H1 (cell line): ENCODE data around the gene CSNK1D. TPM values are rescaled to one million over a fixed set of nuclear protein-coding genes. Genes with fewer than 3 reads are reported as not detected.

Source experiments
- CTCF ChIA-PET: fragments of 300-600 bp; sonication (Branson Sonifier 250); formaldehyde crosslinking; loops from one replicate; lab custom pipeline; 2021; ENCODE audit not compliant: partially characterized antibody; lab: Charles Lee
- POLR2A ChIA-PET: fragments of 300-600 bp; sonication (Branson Sonifier 250); formaldehyde crosslinking; loops from one replicate; lab custom pipeline; 2021; ENCODE audit warnings: inconsistent platforms; ENCODE audit not compliant: partially characterized antibody; lab: Charles Lee
- DNase-seq, 2 experiments: peaks; one replicate each; pipeline versions ENCODE4 v3.0.0 to v3.0.0-alpha.2; 2010 to 2022; ENCODE audit warnings: low spot score in 2 of 2, low read depth in 1 of 2, mixed read lengths in 1 of 2
- FAIRE-seq: peaks from 2 replicates; lab custom pipeline; 2011; peaks lifted over from hg19 to GRCh38; lab: Jason Lieb, UNC
- H2AFZ ChIP-seq: 2 replicates; pipeline ENCODE4 v1.8.1; 2012; ENCODE audit warnings: low read length, inconsistent platforms
- H2AK5ac ChIP-seq: 2 replicates; pipeline ENCODE4 v1.6.1; 2013; ENCODE audit warnings: low read depth, low read length
- H2BK120ac ChIP-seq: replicated peaks from 2 replicates; pipeline ENCODE3; 2013; ENCODE audit warnings: low read depth, low read length, inconsistent platforms
- H2BK12ac ChIP-seq: 2 replicates; pipeline ENCODE4 v1.6.1; 2013; ENCODE audit warnings: low read depth, low read length
- H2BK15ac ChIP-seq: 2 replicates; pipeline ENCODE4 v1.6.1; 2013; ENCODE audit warnings: low read length
- H2BK20ac ChIP-seq: 2 replicates; pipeline ENCODE4 v1.6.1; 2013; ENCODE audit warnings: low read length
- H2BK5ac ChIP-seq: 2 replicates; pipeline ENCODE4 v1.6.1; 2013; ENCODE audit warnings: low read depth, low read length
- H3K14ac ChIP-seq: 2 replicates; pipeline ENCODE4 v1.6.1; 2013; ENCODE audit warnings: inconsistent platforms; ENCODE audit not compliant: insufficient read length
- H3K18ac ChIP-seq: 2 replicates; pipeline ENCODE4 v1.6.1; 2013; ENCODE audit warnings: low read length; ENCODE audit errors: extremely low read depth
- H3K23ac ChIP-seq: 2 replicates; pipeline ENCODE4 v1.6.1; 2013; ENCODE audit warnings: inconsistent platforms; ENCODE audit not compliant: insufficient read length
- H3K23me2 ChIP-seq: 2 replicates; pipeline ENCODE4 v1.6.1; 2013; ENCODE audit warnings: low read depth, low read length
- H3K27ac ChIP-seq: 2 replicates; pipeline ENCODE4 v1.6.1; 2011; ENCODE audit warnings: low read depth, low read length, inconsistent platforms
- H3K27me3 ChIP-seq, 4 experiments: replicated peaks in 1 of 4; 1 replicate in 1 of 4; 2 replicates in 3 of 4; pipeline versions ENCODE4 v1.6.1 to v1.8.1; 2011 to 2013; ENCODE audit warnings: low read length in 3 of 4, mild to moderate bottlenecking in 3 of 4, inconsistent platforms in 2 of 4, mixed read lengths in 2 of 4, moderate library complexity in 1 of 4; ENCODE audit not compliant: control insufficient read depth in 3 of 4, insufficient read depth in 3 of 4; ENCODE audit errors: extremely low read depth in 1 of 4
- H3K36me3 ChIP-seq, 4 experiments: 2 replicates each; pipeline versions ENCODE4 v1.6.1 to v1.8.1; 2011 to 2013; ENCODE audit warnings: mild to moderate bottlenecking in 4 of 4, low read length in 3 of 4, moderate library complexity in 2 of 4, control low read depth in 1 of 4, inconsistent platforms in 1 of 4; ENCODE audit not compliant: insufficient read depth in 4 of 4, control insufficient read depth in 2 of 4
- H3K4ac ChIP-seq: replicated peaks from 2 replicates; pipeline ENCODE3; 2013; ENCODE audit warnings: low read length, low read depth, mixed read lengths, inconsistent platforms; ENCODE audit not compliant: insufficient read length
- H3K4me1 ChIP-seq, 4 experiments: replicated peaks in 1 of 4; 1 replicate in 1 of 4; 2 replicates in 3 of 4; pipeline versions ENCODE4 v1.6.1 to v1.8.1; 2011 to 2013; ENCODE audit warnings: low read length in 3 of 4, inconsistent platforms in 2 of 4, mixed read lengths in 1 of 4; ENCODE audit not compliant: insufficient read depth in 4 of 4, control insufficient read depth in 3 of 4
- H3K4me2 ChIP-seq, 2 experiments: 2 replicates each; pipeline versions ENCODE4 v1.6.1 to v1.8.1; 2011 to 2013; ENCODE audit warnings: low read depth in 2 of 2, low read length in 2 of 2, control low read depth in 1 of 2, inconsistent platforms in 1 of 2, mild to moderate bottlenecking in 1 of 2; ENCODE audit not compliant: insufficient read depth in 1 of 2
- H3K4me3 ChIP-seq, 4 experiments: fragments of 200-600, 300-600 bp in 1 of 4; sonication (generic), shearing (Covaris generic), sonication (Bioruptor Twin) in 1 of 4; 2 replicates each; pipeline versions ENCODE4 v1.5.1 to v1.8.1; 2011 to 2016; ENCODE audit warnings: low read length in 4 of 4, low read depth in 3 of 4, control low read depth in 2 of 4, inconsistent platforms in 2 of 4, mild to moderate bottlenecking in 2 of 4, mixed read lengths in 1 of 4, moderate library complexity in 1 of 4; ENCODE audit not compliant: insufficient read depth in 2 of 4; ENCODE audit errors: extremely low read depth in 1 of 4
- H3K56ac ChIP-seq: replicated peaks from 2 replicates; pipeline ENCODE3; 2013; ENCODE audit warnings: low read depth, mild to moderate bottlenecking, mixed read lengths, low read length, inconsistent platforms; ENCODE audit not compliant: insufficient read length
- H3K79me1 ChIP-seq: 2 replicates; pipeline ENCODE4 v1.6.1; 2013; ENCODE audit warnings: low read depth, low read length, control low read depth
- H3K79me2 ChIP-seq, 2 experiments: 2 replicates each; pipeline versions ENCODE4 v1.6.1 to v1.8.1; 2012 to 2013; ENCODE audit warnings: low read length in 2 of 2, mild to moderate bottlenecking in 2 of 2, inconsistent platforms in 1 of 2; ENCODE audit not compliant: insufficient read depth in 2 of 2, control insufficient read depth in 1 of 2
- H3K9ac ChIP-seq, 4 experiments: replicated peaks in 1 of 4; 1 replicate in 1 of 4; 2 replicates in 3 of 4; pipeline versions ENCODE4 v1.6.1 to v1.8.1; 2011 to 2013; ENCODE audit warnings: low read depth in 3 of 4, low read length in 3 of 4, control low read depth in 2 of 4, mild to moderate bottlenecking in 2 of 4, moderate library complexity in 2 of 4, inconsistent platforms in 1 of 4; ENCODE audit errors: extremely low read depth in 1 of 4
- H3K9me3 ChIP-seq, 2 experiments: 2 replicates each; pipeline versions ENCODE4 v1.6.1 to v1.8.1; 2012 to 2013; ENCODE audit warnings: mild to moderate bottlenecking in 2 of 2, moderate library complexity in 2 of 2, control low read depth in 1 of 2, inconsistent platforms in 1 of 2, low read depth in 1 of 2, low read length in 1 of 2, mixed read lengths in 1 of 2; ENCODE audit not compliant: insufficient read depth in 2 of 2
- H4K20me1 ChIP-seq, 2 experiments: replicated peaks in 1 of 2; 2 replicates each; pipeline versions ENCODE3 to v1.8.1; 2011 to 2013; ENCODE audit warnings: inconsistent platforms in 2 of 2, low read length in 2 of 2, mild to moderate bottlenecking in 1 of 2; ENCODE audit not compliant: insufficient read depth in 2 of 2, control insufficient read depth in 1 of 2
- H4K5ac ChIP-seq: 2 replicates; pipeline ENCODE4 v1.6.1; 2013; ENCODE audit warnings: low read length, low read depth, mixed read lengths, inconsistent platforms; ENCODE audit not compliant: insufficient read length
- H4K8ac ChIP-seq: 2 replicates; pipeline ENCODE4 v1.8.0; 2013; ENCODE audit warnings: mild to moderate bottlenecking, moderate library complexity, low read length, inconsistent platforms; ENCODE audit not compliant: insufficient read depth; ENCODE audit errors: extremely low read depth
- H4K91ac ChIP-seq: replicated peaks from 2 replicates; pipeline ENCODE3; 2013; ENCODE audit warnings: low read length, mixed read lengths, inconsistent platforms; ENCODE audit not compliant: insufficient read length
- CBX8 ChIP-seq: fragments of 300-800, 300-1000 bp; sonication (generic); IDR thresholded peaks from 2 replicates; pipeline ENCODE4 v1.7.1; 2016; ENCODE audit warnings: low read depth, low read length, borderline replicate concordance
- CREB1 ChIP-seq: IDR thresholded peaks from 2 replicates; pipeline ENCODE4 v1.6.1; 2012; ENCODE audit warnings: inconsistent platforms
- EGR1 ChIP-seq: IDR thresholded peaks from 2 replicates; pipeline ENCODE4 v1.6.1; 2011; ENCODE audit warnings: low read depth, low read length, borderline replicate concordance
- EZH2 ChIP-seq: fragments of 200-600 bp; sonication (generic); IDR thresholded peaks from 2 replicates; pipeline ENCODE4 v1.7.1; 2012; ENCODE audit warnings: low read depth, mild to moderate bottlenecking, moderate library complexity, low read length, inconsistent platforms; ENCODE audit not compliant: severe bottlenecking
- KDM5A ChIP-seq: fragments of 200-600 bp; IDR thresholded peaks from 2 replicates; pipeline ENCODE4 v1.7.1; 2012; ENCODE audit warnings: mild to moderate bottlenecking, low read length, inconsistent platforms, mixed read lengths
- RAD21 ChIP-seq, 2 experiments: IDR thresholded peaks in 1 of 2; conservative IDR thresholded peaks in 1 of 2; 2 replicates each; pipeline ENCODE4 v1.6.1; 2011; ENCODE audit warnings: low read depth in 2 of 2, low read length in 2 of 2, improper control_type of control experiment in 1 of 2, inconsistent platforms in 1 of 2, mild to moderate bottlenecking in 1 of 2, moderate library complexity in 1 of 2
- SP1 ChIP-seq: IDR thresholded peaks from 2 replicates; pipeline ENCODE4 v1.6.1; 2011; ENCODE audit warnings: low read depth, low read length
- TBP ChIP-seq: IDR thresholded peaks from 2 replicates; pipeline ENCODE4 v1.6.1; 2011; ENCODE audit warnings: low read depth, low read length, improper control_type of control experiment
- USF2 ChIP-seq: IDR thresholded peaks from 2 replicates; pipeline ENCODE4 v1.6.1; 2011; ENCODE audit warnings: low read length, improper control_type of control experiment
- WGBS, 2 experiments: shearing (Covaris generic) in 1 of 2; methylation state at CpG; one replicate each; pipeline versions ENCODE4 v1.1.6 to v1.1.7; 2013 to 2015; ENCODE audit warnings: low lambda C conversion rate in 2 of 2, mixed read lengths in 2 of 2, inconsistent platforms in 1 of 2, low coverage in 1 of 2, missing lambda C conversion rate in 1 of 2; ENCODE audit not compliant: insufficient replicate concordance in 2 of 2, insufficient coverage in 1 of 2, insufficient read length in 1 of 2; ENCODE audit errors: extremely low coverage in 1 of 2, missing lambda C conversion rate in 1 of 2; 5-methylcytosine and 5-hydroxymethylcytosine counted together
- polyA plus RNA-seq, 7 experiments: library from polyadenylated mRNA; depleted of rRNA in 3 of 7; stranded (reverse) in 5 of 7; unstranded in 2 of 7; fragments of >200 nt in 5 of 7; fragments of 200-250 nt in 2 of 7; gene quantifications; 1 replicate in 5 of 7; 2 replicates in 1 of 7; 4 replicates in 1 of 7; pipeline versions ENCODE4 v1.2.1 to v1.2.3, GENCODE V29; 2011 to 2013; ENCODE audit warnings: missing spikeins in 2 of 7, mixed read lengths in 2 of 7
- total RNA-seq: library from RNA; stranded (reverse); fragmentation: NEBNext Ultra II Directional; extraction: Animal tissue kit (Norgen Biotek cat#: 25700); gene quantifications from 2 replicates; pipeline ENCODE4 v1.2.1, GENCODE V29; 2021

CSNK1D gene
- total and polyA plus RNA-seq, 2 of the 8 experiments (the other 6 are each of a cell fraction or from before 2014, with no cell fraction given), result 73.5 to 103 TPM

GRCh38 chr17:82195675-82196672, 77.5 kb downstream of the CSNK1D start:
- Histone ChIP-seq H3K4ac (no peak overlapping the region), H2BK20ac (no peak overlapping the region), H4K20me1 (peaks cover 5 to 6% of the 10 kb centered on the region in 2 experiments), H3K23me2 (no peaks in the 10 kb centered on the region), H3K27me3 (no peaks in the 10 kb centered on the region), H2BK120ac (no peak overlapping the region), H3K23ac (no peak overlapping the region), H3K14ac (no peak overlapping the region), H3K9ac (no peak overlapping the region), H3K79me2 (no peaks in the 10 kb centered on the region), H3K4me3 (no peak overlapping the region), H3K27ac (no peak overlapping the region), H2BK5ac (no peak overlapping the region), H3K36me3 (peaks cover 2 to 5% (median 4%) of the 10 kb centered on the region in 4 experiments; a peak in 3 of 8 replicates), H4K5ac (no peak overlapping the region), H3K18ac (no peak overlapping the region), H2AK5ac (no peak overlapping the region), H2AFZ (no peak overlapping the region), H4K8ac (no peak overlapping the region), H3K4me1 (no peaks in the 10 kb centered on the region), H2BK15ac (no peak overlapping the region), H4K91ac (no peak overlapping the region), H3K56ac (no peak overlapping the region), H3K79me1 (no peaks in the 10 kb centered on the region; the same call in 1 of the 2 replicates), H3K4me2 (no peak overlapping the region), H3K9me3 (no peaks in the 10 kb centered on the region), H2BK12ac (no peak overlapping the region)
- FAIRE-seq (no peak), DNase-seq (no peak)
- CTCF ChIA-PET, result interaction anchor here (1.0 to 3.3 kb wide), 4 partner anchors 10 to 156 kb away, joined by 3 to 15 read pairs (median 3); no protein-coding TSS in a partner anchor
- 93% methylated on average over 25 of the region's 25 CpGs; no CpG with 5 or more reads in 1 of the 2 experiments for WGBS, 2 experiments
- POLR2A ChIA-PET, result interaction anchor here (1.4 kb wide), 1 partner anchor 10 kb away, joined by 3 read pairs; no protein-coding TSS in a partner anchor
- no peak for TF ChIP-seq CREB1
- no peak for TF ChIP-seq SP1
- TF ChIP-seq TBP, result no peak
- TF ChIP-seq EZH2, result no peak
- TF ChIP-seq USF2, result no peak
- no peak for TF ChIP-seq EGR1
- TF ChIP-seq CBX8, result no peak
- no peak for TF ChIP-seq KDM5A
- TF ChIP-seq RAD21 (IDR thresholded peaks at IDR 0.05 in 1 of 2, conservative IDR thresholded peaks at IDR 0.05 in 1 of 2; ENCODE audit: low read depth in 2 of 2, low read length in 2 of 2), result no peak
